Small intestine (tissue), 7 donors: Measurements from ENCODE around the gene SYNGR2. TPM values are rescaled to one million over a fixed set of nuclear protein-coding genes. Genes with fewer than 3 reads are reported as not detected.
"Not testable (repeated sequence)": the region's sequence is repeated elsewhere in the genome, so short reads cannot be mapped to it uniquely, and the experiment has no call there.

Source experiments
- DNase-seq, 2 donors: peaks; one replicate each; pipeline versions ENCODE4 v3.0.0 to v3.0.0-alpha.2; 2013
- FAIRE-seq: peaks from 2 replicates; lab custom pipeline; 2012; peaks lifted over from hg19 to GRCh38; lab: Jason Lieb, UNC
- H3K27ac ChIP-seq, 3 donors: one replicate each; pipeline ENCODE4 v1.5.1; 2013; ENCODE audit warnings: low read length in 2 of 3, mild to moderate bottlenecking in 2 of 3, control low read depth in 1 of 3, inconsistent platforms in 1 of 3, low read depth in 1 of 3, moderate library complexity in 1 of 3
- H3K27me3 ChIP-seq, 3 donors: one replicate each; pipeline ENCODE4 v1.6.1; 2013; ENCODE audit warnings: low read length in 3 of 3, inconsistent platforms in 1 of 3; ENCODE audit not compliant: control insufficient read depth in 3 of 3, insufficient read depth in 3 of 3
- H3K36me3 ChIP-seq, 3 donors: one replicate each; pipeline ENCODE4 v1.6.1; 2013; ENCODE audit warnings: low read length in 3 of 3, inconsistent platforms in 1 of 3, low read depth in 1 of 3, mild to moderate bottlenecking in 1 of 3, moderate library complexity in 1 of 3; ENCODE audit not compliant: control insufficient read depth in 3 of 3, insufficient read depth in 2 of 3
- H3K4me1 ChIP-seq, 3 donors: one replicate each; pipeline ENCODE4 v1.6.1; 2013; ENCODE audit warnings: low read length in 2 of 3, inconsistent platforms in 1 of 3, low read depth in 1 of 3, mild to moderate bottlenecking in 1 of 3, moderate library complexity in 1 of 3; ENCODE audit not compliant: control insufficient read depth in 3 of 3, insufficient read depth in 2 of 3
- H3K4me3 ChIP-seq, 3 donors: one replicate each; pipeline ENCODE4 v1.5.1; 2013; ENCODE audit warnings: low read length in 3 of 3, control low read depth in 1 of 3, inconsistent platforms in 1 of 3, low read depth in 1 of 3, mild to moderate bottlenecking in 1 of 3, moderate library complexity in 1 of 3
- H3K9me3 ChIP-seq, 2 donors: one replicate each; pipeline ENCODE4 v1.6.1; 2013; ENCODE audit warnings: low read depth in 1 of 2, low read length in 1 of 2; ENCODE audit not compliant: control insufficient read depth in 2 of 2, insufficient read depth in 1 of 2
- WGBS, 3 donors: extraction: QIAGEN DNeasy Blood & Tissue Kit; methylation state at CpG; one replicate each; pipeline ENCODE4 v1.1.7; 2013; 5-methylcytosine and 5-hydroxymethylcytosine counted together
- polyA plus RNA-seq, 4 donors: library from polyadenylated mRNA; stranded (reverse) in 3 of 4; unstranded in 1 of 4; fragments of 200-250 nt in 3 of 4; fragments of 120-200 nt in 1 of 4; gene quantifications; one replicate each; pipeline versions ENCODE4 v1.2.1 to v1.2.3, GENCODE V29; 2013
- donor health status: healthy with polysubstance abuse.
- donor health status: control.
- donor health status: control.
- donor health status: Bipolar disorder and iron deficiency.
- donor health status: healthy.

The SYNGR2 gene
- polyA plus RNA-seq, 4 donors: 46.5 to 187 (median 120) TPM

DNA sequence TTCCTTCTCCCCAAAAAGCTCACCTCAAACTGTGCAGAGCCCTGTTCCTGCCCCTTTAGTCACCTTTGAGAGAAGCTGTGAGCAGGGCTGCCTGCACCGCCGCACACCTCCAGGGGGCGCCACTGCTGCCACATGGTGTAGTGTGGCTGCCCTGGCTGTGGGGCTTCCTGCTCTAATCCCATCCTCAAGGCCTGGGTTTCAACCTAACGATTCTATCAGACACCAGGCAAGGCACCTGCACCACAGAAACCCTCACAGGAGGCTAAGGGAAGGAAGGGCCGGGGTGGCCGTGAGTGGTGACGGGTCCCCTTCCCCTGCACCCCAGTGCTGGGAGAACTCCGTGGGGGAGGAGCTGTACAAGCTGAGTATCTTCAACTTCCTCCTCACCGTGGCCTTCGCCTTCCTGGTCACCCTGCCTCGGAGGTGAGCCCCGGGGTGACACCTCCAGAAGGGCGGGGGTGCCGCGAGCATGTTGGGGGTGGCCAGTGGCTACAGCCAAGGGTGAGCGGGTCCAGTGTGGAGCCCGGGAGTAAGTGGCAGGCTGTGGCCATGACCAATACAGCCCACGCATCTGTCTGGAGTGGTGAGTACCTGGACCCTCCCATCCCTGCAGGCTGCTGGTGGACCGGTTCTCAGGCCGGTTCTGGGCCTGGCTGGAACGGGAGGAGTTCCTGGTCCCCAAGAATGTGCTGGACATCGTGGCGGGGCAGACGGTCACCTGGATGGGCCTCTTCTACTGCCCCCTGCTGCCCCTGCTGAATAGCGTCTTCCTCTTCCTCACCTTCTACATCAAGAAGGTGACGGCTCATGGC is 30.8 kb upstream of the SYNGR2 start:
- no peaks in the 10 kb centered on the region for H3K9me3 ChIP-seq
- H3K27ac ChIP-seq: peak overlapping the region in 1 of 3 donors; percentile 27
- H3K36me3 ChIP-seq: peaks cover 0 to 2% (median 2%) of the 10 kb centered on the region in 3 donors
- WGBS, 3 donors: 40 to 54% (median 49%) methylated on average over 25 to 26 of the region's 26 CpGs
- no peak overlapping the region for H3K4me3 ChIP-seq
- peak in 1 of 2 donors; percentile 45 for DNase-seq
- peaks cover 0 to 42% (median 3%) of the 10 kb centered on the region in 3 donors for H3K4me1 ChIP-seq
- no peak for FAIRE-seq
- no peaks in the 10 kb centered on the region for H3K27me3 ChIP-seq

DNA sequence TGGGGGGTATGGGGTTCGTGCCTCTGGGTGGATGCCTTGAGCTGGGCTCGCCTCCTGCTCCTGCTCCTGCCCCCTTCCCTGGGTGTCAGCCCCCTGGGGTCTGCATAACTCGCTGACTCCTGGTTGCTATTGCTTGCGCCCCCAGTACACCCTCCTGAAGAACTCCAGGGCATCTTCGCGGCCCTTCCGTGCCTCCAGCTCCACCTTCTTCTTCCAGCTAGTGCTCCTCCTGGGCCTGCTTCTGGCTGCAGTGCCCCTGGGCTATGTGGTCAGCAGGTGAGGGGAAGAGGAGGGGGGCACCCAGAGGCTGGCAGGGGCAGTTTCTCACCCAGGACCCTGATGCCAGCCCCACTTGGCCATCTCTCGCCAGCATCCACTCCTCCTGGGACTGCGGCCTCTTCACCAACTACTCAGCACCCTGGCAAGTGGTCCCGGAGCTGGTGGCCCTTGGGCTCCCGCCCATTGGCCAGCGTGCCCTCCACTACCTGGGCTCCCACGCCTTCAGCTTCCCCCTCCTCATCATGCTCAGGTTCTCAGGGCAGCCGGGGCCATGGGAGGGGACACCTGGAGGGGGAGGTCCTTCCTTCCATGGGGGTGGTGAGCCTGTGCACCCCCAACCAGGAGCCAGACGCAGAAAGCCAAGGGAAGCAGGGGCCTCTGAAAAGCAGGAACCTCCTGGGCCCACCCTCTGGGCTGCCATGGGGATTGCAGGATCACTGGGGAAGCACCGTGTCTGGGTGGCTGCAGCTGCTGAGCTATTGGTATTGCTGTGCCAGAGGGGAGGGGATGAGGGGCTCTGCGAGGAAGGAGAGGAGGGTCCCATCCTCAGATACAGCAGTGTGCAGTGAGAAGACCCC is 29.9 kb upstream of the SYNGR2 start:
- 79 to 84% (median 81%) methylated on average over 17 of the region's 17 CpGs for WGBS, 3 donors
- FAIRE-seq (no peak), DNase-seq (no peak)
- Histone ChIP-seq H3K36me3 (peaks cover 0 to 2% (median 2%) of the 10 kb centered on the region in 3 donors), H3K4me1 (peaks cover 0 to 43% (median 3%) of the 10 kb centered on the region in 3 donors), H3K4me3 (no peak overlapping the region), H3K27me3 (no peaks in the 10 kb centered on the region), H3K9me3 (no peaks in the 10 kb centered on the region), H3K27ac (no peak overlapping the region)

DNA sequence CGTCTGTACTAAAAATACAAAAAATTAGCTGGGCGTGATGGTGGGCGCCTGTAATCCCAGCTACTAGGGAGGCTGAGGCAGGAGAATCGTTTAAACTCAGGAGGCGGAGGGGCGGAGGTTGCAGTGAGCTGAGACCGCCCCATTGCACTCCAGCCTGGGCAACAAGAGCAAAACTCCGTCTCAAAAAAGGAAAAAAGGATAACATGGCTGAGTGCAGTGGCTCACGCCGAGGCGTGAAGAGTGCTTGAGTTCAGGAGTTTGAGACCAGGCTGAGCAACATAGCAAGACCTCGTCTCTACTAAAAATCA is 28.6 kb upstream of the SYNGR2 start:
- H3K27me3 ChIP-seq, DNase-seq, H3K4me3 ChIP-seq, FAIRE-seq, H3K36me3 ChIP-seq, H3K9me3 ChIP-seq: not testable (repeated sequence)
- WGBS, 3 donors: 63 to 80% (median 66%) methylated on average over 12 of the region's 12 CpGs
- H3K27ac ChIP-seq: peak overlapping the region in 2 of 3 donors; percentile 25 to 47
- peaks cover 3 to 57% (median 4%) of the 10 kb centered on the region in 3 donors for H3K4me1 ChIP-seq

DNA sequence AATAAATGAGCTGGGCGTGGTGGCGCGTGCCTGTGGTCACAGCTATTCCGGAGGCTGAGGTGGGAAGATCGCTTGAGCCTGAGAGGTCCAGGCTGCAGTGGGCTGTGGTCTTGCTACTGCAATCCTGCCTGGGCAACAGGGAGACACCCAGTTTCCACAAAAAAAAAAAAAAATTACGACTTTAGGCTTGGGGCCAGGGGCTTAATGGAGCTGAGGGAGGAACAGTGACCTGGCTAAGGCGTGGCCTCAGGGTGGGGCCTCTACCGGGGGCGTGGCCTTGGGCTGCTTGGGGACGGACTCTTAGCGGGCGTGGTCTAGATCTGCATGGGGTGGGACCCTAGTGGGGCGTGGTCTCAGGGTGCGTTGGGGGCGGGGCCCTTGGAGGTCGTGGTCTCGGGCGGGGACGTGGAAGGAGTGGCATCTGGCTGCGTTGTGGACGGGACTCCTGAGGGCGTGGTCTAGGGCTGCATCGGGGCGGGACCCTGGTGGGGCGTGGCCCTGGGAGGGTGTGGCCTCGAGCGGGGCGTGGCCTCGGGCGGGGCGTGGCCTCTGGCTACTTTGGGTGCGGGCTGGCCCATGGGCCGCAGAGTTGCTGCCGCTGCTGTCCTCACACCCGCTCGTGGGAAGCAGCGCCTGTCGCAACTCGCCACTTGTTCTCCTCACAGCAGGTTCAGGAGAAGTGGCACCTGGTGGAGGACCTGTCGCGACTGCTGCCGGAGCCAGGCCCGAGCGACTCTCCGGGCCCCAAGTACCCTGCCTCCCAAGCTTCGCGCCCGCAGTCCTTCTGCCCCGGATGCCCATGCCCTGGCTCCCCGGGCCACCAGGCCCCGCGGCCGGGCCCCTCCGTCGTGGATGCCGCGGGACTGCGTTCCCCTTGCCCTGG is 28.0 kb upstream of the SYNGR2 start:
- H3K27ac ChIP-seq: peak overlapping the region in 2 of 3 donors; percentile 47 to 70
- WGBS, 3 donors: 22 to 30% (median 23%) methylated on average over 34 to 58 of the region's 58 CpGs
- H3K36me3 ChIP-seq: peaks cover 0 to 2% (median 2%) of the 10 kb centered on the region in 3 donors
- peak overlapping the region in 1 of 3 donors; percentile 36 for H3K4me3 ChIP-seq
- H3K4me1 ChIP-seq: peaks cover 3 to 63% (median 7%) of the 10 kb centered on the region in 3 donors
- no peaks in the 10 kb centered on the region for H3K9me3 ChIP-seq
- H3K27me3 ChIP-seq: no peaks in the 10 kb centered on the region
- DNase-seq: peak; percentile 98 to 99
- FAIRE-seq: no peak

DNA sequence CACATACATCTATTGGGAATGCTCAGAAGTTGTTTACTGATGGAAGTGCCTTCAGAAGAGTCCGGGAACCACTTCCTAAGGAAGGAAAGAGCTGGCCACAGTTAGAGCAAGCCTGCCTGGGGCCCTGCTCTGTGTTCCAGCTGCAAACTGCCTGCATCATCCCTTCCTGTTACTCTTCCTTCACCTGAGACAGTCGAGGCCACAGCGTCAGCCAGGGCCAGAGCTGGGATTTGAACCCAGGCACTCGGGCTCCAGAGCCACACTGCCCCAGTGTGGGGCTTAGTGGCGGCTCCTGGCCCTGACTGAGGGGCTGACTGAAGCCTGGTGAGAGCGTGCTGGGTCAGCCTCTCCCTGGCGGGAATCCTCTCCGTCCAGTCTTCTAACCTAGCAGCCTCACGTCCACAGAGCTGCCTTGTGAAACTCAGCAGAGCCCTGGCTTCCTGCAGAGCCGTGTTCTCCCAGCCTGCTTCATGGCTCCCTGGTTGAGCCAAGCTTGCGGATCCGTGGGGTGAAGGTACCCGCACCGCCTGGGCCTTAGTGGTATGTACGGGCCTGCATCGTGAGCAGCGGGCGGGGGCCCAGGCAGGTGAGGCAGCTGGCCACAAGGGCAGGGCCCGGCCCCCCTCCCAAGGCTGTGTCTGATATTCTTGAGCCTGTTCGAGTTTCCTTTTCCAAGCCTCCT is 26.8 kb upstream of the SYNGR2 start:
- H3K4me1 ChIP-seq: peaks cover 3 to 74% (median 7%) of the 10 kb centered on the region in 3 donors
- peaks cover 0 to 5% (median 2%) of the 10 kb centered on the region in 3 donors for H3K36me3 ChIP-seq
- no peak overlapping the region for H3K4me3 ChIP-seq
- peak overlapping the region in 2 of 3 donors; percentile 38 to 44 for H3K27ac ChIP-seq
- no peaks in the 10 kb centered on the region for H3K27me3 ChIP-seq
- FAIRE-seq (no peak), DNase-seq (no peak)
- 54 to 72% (median 55%) methylated on average over 15 to 20 of the region's 20 CpGs for WGBS, 3 donors
- H3K9me3 ChIP-seq: no peaks in the 10 kb centered on the region

DNA sequence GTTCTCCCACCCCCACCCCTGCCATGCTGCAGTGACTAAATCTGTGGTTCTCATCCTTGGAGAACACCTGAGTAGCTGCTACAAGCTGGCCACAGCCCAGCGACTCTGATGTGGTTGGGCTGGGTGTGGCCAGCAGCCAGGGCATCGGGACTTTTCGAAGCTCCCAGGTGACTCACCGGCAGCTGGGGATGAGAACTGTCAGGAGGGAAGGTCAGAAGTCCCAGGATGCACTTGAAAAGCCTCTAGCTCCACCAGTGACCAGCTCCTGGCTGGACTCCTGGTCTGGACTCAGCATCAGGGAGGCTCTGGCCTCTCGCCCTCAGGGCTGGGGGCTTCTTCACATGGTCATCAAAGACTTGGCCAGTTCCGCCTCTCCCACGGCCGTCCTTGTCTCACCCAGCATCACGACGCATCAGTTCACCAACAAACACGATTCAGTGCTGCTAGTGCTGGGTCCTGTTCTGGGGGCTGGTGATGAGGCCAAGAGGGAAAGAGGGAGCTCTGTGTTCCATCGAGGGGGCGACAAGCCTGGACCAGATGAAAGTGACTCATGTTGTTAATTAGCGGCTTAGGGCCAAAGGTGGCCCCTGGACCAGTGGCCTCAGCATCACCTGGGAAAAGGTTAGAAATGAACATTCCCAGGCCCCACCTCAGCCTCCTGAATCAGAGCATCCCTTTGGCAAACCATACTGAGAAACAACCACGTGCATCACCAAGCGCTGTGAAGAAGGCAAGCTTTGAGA is 26.1 kb upstream of the SYNGR2 start:
- no peaks in the 10 kb centered on the region for H3K27me3 ChIP-seq
- no peak for FAIRE-seq
- no peaks in the 10 kb centered on the region for H3K9me3 ChIP-seq
- 24 to 68% (median 49%) methylated on average over 16 of the region's 16 CpGs for WGBS, 3 donors
- peak; percentile 61 to 91 for DNase-seq
- no peak overlapping the region for H3K4me3 ChIP-seq
- peak overlapping the region in 2 of 3 donors; percentile 38 to 44 for H3K27ac ChIP-seq
- H3K4me1 ChIP-seq: peaks cover 3 to 74% (median 7%) of the 10 kb centered on the region in 3 donors
- H3K36me3 ChIP-seq: peaks cover 0 to 5% (median 2%) of the 10 kb centered on the region in 3 donors
